Psoas muscle (tissue), 8 donors: Measurements from ENCODE around the gene MRPL44. TPM values are rescaled to one million over a fixed set of nuclear protein-coding genes. Genes with fewer than 3 reads are reported as not detected.

Experiments
- ATAC-seq, 4 donors: fragments of 200-7000 bp; cut with Tn5 transposase; one replicate each; pipeline ENCODE4 v1.9.1; 2020; ENCODE audit warnings: moderate library complexity in 3 of 4, mild to moderate bottlenecking in 2 of 4
- DNase-seq, 2 donors: peaks; one replicate each; pipeline ENCODE4 v3.0.0-alpha.2; 2020
- H3K27ac ChIP-seq: fragments of 200-600 bp; one replicate; pipeline ENCODE4 v1.8.0; 2022
- H3K27me3 ChIP-seq, 3 donors: fragments of 200-600 bp in 1 of 3; one replicate each; pipeline versions ENCODE4 v1.6.1 to v1.8.0; 2013 to 2022; ENCODE audit warnings: low read length in 2 of 3, mild to moderate bottlenecking in 2 of 3, moderate library complexity in 1 of 3; ENCODE audit not compliant: insufficient read depth in 3 of 3
- H3K36me3 ChIP-seq, 2 donors: fragments of 200-600 bp in 1 of 2; one replicate each; pipeline versions ENCODE4 v1.6.1 to v1.8.0; 2013 to 2022; ENCODE audit warnings: low read depth in 1 of 2, mild to moderate bottlenecking in 1 of 2, moderate library complexity in 1 of 2; ENCODE audit not compliant: insufficient read depth in 1 of 2
- H3K4me1 ChIP-seq: fragments of 200-600 bp; one replicate; pipeline ENCODE4 v1.8.0; 2022
- H3K4me3 ChIP-seq: fragments of 200-600 bp; one replicate; pipeline ENCODE4 v1.8.0; 2022; ENCODE audit warnings: mild to moderate bottlenecking
- H3K9me3 ChIP-seq: fragments of 200-600 bp; one replicate; pipeline ENCODE4 v1.8.0; 2022
- CTCF ChIP-seq: fragments of 200-600 bp; IDR thresholded peaks from one replicate; pipeline ENCODE4 v1.8.0; 2022; ENCODE audit warnings: antibody characterized with exemption
- WGBS, 3 donors: extraction: QIAGEN DNeasy Blood & Tissue Kit; methylation state at CpG; one replicate each; pipeline versions ENCODE4 v1.1.6 to v1.1.7; 2013; 5-methylcytosine and 5-hydroxymethylcytosine counted together
- intact Hi-C, 2 donors: fragments of 100-400 bp; cut with DNase I; formaldehyde crosslinking; loops; one replicate each; pipeline versions ENCODE4 v1.11.0 to v1.14.2; 2022
- polyA plus RNA-seq, 3 donors: library from polyadenylated mRNA; stranded (reverse); fragments of 200-250 nt; gene quantifications; one replicate each; pipeline ENCODE4 v1.2.3, GENCODE V29; 2013
- total RNA-seq, 4 donors: library from RNA; stranded (reverse); fragmentation: NEBNext Ultra II Directional in 2 of 4; extraction: Animal tissue kit (Norgen Biotek cat#: 25700) in 2 of 4; gene quantifications; one replicate each; pipeline versions ENCODE4 v1.2.1 to v1.2.4, GENCODE V29; 2021 to 2023
- donor health status: healthy with polysubstance abuse.
- donor health status: DM: no; HTN: no; CAD: no; lungs with moderate emphysema.
- donor health status: Bipolar disorder and iron deficiency.
- donor health status: healthy.
- donor health status: DM: yes; HTN: yes; CAD: no.
- donor health status: DM: no; HTN: no; CAD: no.
- donor health status: DM: no; HTN: no; CAD: no.
- donor health status: DM: yes; HTN: yes; CAD: no.

The MRPL44 gene
- total and polyA plus RNA-seq, 7 donors = 26.3 to 48.4 (median 28.3) TPM

- no peaks in the 10 kb centered on the region for H3K4me1 ChIP-seq
- peaks cover 0 to 6% of the 10 kb centered on the region in 2 donors for H3K36me3 ChIP-seq
- H3K4me3 ChIP-seq = no peak overlapping the region
- no peak for TF ChIP-seq CTCF
- no peaks in the 10 kb centered on the region for H3K27me3 ChIP-seq
- no peaks in the 10 kb centered on the region for H3K9me3 ChIP-seq
- DNase-seq (no peak), ATAC-seq (no peak)
- intact Hi-C loops = loop anchor here (2.0 to 5.0 kb wide), 3 partner anchors 310 to 395 kb away; no protein-coding TSS in a partner anchor
- no peak overlapping the region for H3K27ac ChIP-seq
- WGBS, 3 donors = 67 to 71% (median 69%) methylated on average over 7 of the region's 7 CpGs
These were observed 15.4 kb downstream of the MRPL44 start for GRCh38 chr2:223972656-223973102.

- no peak for ATAC-seq
These were observed 16.3 kb downstream of the MRPL44 start for GRCh38 chr2:223973606-223974005.

GRCh38 chr2:223976635-223977226, 19.5 kb downstream of the MRPL44 start:
- no peak for ATAC-seq
- WGBS, 3 donors = 49 to 56% (median 53%) methylated on average over 3 of the region's 3 CpGs
- Histone ChIP-seq H3K4me1 (no peaks in the 10 kb centered on the region), H3K27ac (no peak overlapping the region), H3K9me3 (no peaks in the 10 kb centered on the region), H3K36me3 (peaks cover 0 to 12% of the 10 kb centered on the region in 2 donors), H3K4me3 (no peak overlapping the region), H3K27me3 (no peaks in the 10 kb centered on the region)
- no peak for DNase-seq
- TF ChIP-seq CTCF = no peak
- intact Hi-C loops = no loop called here

More at GRCh38 chr2:223973606-223974005, 16.3 kb downstream of the MRPL44 start:
- no peak for DNase-seq
- no peak overlapping the region for H3K4me3 ChIP-seq
- H3K36me3 ChIP-seq = no peaks in the 10 kb centered on the region
- no peaks in the 10 kb centered on the region for H3K4me1 ChIP-seq
- no peak for TF ChIP-seq CTCF
- H3K27me3 ChIP-seq = no peaks in the 10 kb centered on the region
- H3K9me3 ChIP-seq = no peaks in the 10 kb centered on the region
- intact Hi-C loops = loop anchor here (2.0 to 5.0 kb wide), 3 partner anchors 309 to 394 kb away; no protein-coding TSS in a partner anchor
- H3K27ac ChIP-seq = no peak overlapping the region
- 93 to 97% (median 95%) methylated on average over 3 of the region's 3 CpGs for WGBS, 3 donors

- H3K27ac ChIP-seq = no peak overlapping the region
- intact Hi-C loops = no loop called here
- ATAC-seq (no peak), DNase-seq (no peak)
- no peak for TF ChIP-seq CTCF
- H3K4me1 ChIP-seq = no peaks in the 10 kb centered on the region
- peaks cover 0 to 12% of the 10 kb centered on the region in 2 donors for H3K36me3 ChIP-seq
- no peaks in the 10 kb centered on the region for H3K9me3 ChIP-seq
- H3K4me3 ChIP-seq = no peak overlapping the region
- H3K27me3 ChIP-seq = no peaks in the 10 kb centered on the region
- WGBS, 3 donors = 74 to 83% (median 76%) methylated on average over 4 of the region's 4 CpGs
These were observed 21.2 kb downstream of the MRPL44 start for GRCh38 chr2:223978451-223978850.
